PFSK-1 (cell line): ENCODE results near the gene ONECUT1.

ENCODE experiments used
- FOXP2 ChIP-seq: optimal IDR thresholded peaks from 2 replicates; pipeline ENCODE3; 2011; ENCODE audit warnings: borderline replicate concordance, control low read depth, inconsistent platforms; ENCODE audit not compliant: insufficient read depth; ENCODE audit errors: extremely low read length, extremely low read depth
- POLR2AphosphoS5 ChIP-seq: IDR thresholded peaks from 2 replicates; pipeline ENCODE4 v1.6.1; 2012; ENCODE audit warnings: low read depth, mild to moderate bottlenecking, control low read depth, low read length, moderate library complexity
- SIN3A ChIP-seq: IDR thresholded peaks from 2 replicates; pipeline ENCODE4 v1.6.1; 2012; ENCODE audit warnings: mild to moderate bottlenecking, low read length, moderate library complexity, borderline replicate concordance; ENCODE audit not compliant: insufficient read depth
- TAF1 ChIP-seq: IDR thresholded peaks from 2 replicates; pipeline ENCODE4 v1.6.1; 2012; ENCODE audit warnings: low read length, control low read depth, borderline replicate concordance; ENCODE audit not compliant: insufficient read depth
- TF ChIP-seq, protein P1 (sequence below), 2 experiments: IDR thresholded peaks; 2 replicates each; pipeline versions ENCODE4 v1.6.1 to v1.8.0; 2011 to 2012; ENCODE audit warnings: low read depth in 2 of 2, low read length in 2 of 2, control low read depth in 1 of 2, inconsistent platforms in 1 of 2, mild to moderate bottlenecking in 1 of 2, moderate library complexity in 1 of 2; ENCODE audit not compliant: insufficient read depth in 1 of 2

ONECUT1 gene

DNA sequence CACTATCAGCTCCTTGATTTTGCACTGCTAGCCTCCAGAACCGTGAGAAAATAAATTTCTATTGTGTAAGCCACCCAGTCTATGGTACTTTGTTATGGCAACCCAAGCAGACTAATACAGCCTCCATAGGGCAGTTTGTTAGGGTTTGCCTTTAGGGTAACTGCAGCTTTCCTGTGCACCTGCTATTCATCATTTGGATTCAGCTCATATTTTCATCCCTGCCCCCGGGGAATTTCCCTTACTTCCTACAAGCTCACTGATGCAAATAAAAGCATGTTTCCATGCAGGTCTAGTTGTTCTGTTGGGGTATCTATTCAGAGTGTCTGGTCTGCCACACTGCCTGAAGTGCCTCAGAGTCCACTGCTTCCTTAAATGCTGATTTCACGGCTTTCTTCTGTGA lies 62.3 kb downstream of the ONECUT1 start:
- TF ChIP-seq FOXP2: no peak
- TF ChIP-seq, protein P1, sequence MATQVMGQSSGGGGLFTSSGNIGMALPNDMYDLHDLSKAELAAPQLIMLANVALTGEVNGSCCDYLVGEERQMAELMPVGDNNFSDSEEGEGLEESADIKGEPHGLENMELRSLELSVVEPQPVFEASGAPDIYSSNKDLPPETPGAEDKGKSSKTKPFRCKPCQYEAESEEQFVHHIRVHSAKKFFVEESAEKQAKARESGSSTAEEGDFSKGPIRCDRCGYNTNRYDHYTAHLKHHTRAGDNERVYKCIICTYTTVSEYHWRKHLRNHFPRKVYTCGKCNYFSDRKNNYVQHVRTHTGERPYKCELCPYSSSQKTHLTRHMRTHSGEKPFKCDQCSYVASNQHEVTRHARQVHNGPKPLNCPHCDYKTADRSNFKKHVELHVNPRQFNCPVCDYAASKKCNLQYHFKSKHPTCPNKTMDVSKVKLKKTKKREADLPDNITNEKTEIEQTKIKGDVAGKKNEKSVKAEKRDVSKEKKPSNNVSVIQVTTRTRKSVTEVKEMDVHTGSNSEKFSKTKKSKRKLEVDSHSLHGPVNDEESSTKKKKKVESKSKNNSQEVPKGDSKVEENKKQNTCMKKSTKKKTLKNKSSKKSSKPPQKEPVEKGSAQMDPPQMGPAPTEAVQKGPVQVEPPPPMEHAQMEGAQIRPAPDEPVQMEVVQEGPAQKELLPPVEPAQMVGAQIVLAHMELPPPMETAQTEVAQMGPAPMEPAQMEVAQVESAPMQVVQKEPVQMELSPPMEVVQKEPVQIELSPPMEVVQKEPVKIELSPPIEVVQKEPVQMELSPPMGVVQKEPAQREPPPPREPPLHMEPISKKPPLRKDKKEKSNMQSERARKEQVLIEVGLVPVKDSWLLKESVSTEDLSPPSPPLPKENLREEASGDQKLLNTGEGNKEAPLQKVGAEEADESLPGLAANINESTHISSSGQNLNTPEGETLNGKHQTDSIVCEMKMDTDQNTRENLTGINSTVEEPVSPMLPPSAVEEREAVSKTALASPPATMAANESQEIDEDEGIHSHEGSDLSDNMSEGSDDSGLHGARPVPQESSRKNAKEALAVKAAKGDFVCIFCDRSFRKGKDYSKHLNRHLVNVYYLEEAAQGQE (IDR thresholded peaks at IDR 0.05; ENCODE audit: insufficient read depth in 1 of 2, low read depth in 2 of 2, low read length in 2 of 2): no peak
- TF ChIP-seq POLR2AphosphoS5: no peak

DNA sequence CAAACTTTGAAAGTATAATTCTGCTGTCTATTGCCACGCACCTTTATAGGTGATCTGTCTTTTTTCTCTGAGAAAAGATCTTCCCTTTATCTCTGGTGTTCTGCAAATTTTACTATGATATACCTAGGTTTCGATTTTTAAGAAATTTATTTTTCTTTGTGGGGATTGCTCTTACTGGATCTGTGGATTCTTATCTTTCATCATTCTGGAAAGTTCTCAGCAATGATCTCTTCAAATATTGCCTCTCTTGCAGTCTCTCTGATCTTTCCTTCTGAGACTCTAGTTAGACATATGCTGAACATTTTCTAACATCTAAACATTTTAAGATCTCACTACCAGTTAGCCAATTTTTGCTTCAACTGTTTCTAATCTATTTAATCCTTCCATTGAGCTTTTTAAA lies 63.9 kb downstream of the ONECUT1 start:
- TF ChIP-seq FOXP2 (no peak), SIN3A (no peak), TAF1 (no peak), POLR2AphosphoS5 (no peak)
- TF ChIP-seq, protein P1 (IDR thresholded peaks at IDR 0.05; ENCODE audit: insufficient read depth in 1 of 2, low read depth in 2 of 2, low read length in 2 of 2): no peak

DNA sequence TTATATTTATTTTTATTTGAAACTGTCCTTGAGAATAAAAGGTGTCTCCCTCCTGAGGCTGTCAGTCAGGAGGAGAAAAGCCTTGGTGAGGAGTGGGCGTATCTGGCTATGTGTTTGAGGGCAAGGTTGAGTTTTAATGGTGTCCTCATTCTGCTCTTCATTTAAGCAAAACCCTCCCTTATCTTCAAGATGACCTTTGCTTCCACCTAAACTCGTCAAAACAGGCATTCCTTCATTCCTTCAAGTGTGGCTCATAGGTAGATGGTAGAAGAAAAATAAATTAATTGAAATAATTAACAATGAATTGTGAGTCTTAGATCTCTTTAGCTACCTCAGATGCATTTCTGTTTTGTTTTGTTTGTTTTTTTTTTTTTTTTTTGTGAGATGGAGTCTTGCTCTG lies 71.6 kb downstream of the ONECUT1 start:
- TF ChIP-seq FOXP2 (no peak), SIN3A (no peak), POLR2AphosphoS5 (no peak), TAF1 (no peak)
- TF ChIP-seq, protein P1 (IDR thresholded peaks at IDR 0.05; ENCODE audit: insufficient read depth in 1 of 2, low read depth in 2 of 2, low read length in 2 of 2): no peak

DNA sequence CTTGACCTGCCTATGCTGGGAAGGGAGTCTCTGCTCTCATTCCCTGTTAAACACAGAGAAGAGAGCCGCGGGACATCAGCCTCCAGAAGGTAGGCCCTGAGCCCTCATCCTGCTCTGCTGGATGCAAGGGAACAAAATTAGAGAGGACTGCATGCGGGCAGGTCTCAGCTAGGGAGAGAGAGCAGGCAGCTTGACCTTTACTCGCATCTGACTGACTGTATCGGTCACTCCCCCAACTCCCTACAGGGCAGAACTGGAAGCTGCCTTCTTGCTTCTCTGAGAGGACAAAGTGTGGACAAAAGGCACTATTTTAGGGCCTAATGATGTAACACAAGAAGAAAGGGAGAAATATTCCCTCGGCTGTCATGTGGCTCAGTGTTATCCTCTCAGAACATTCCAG lies 72.2 kb downstream of the ONECUT1 start:
- TF ChIP-seq FOXP2 (no peak), POLR2AphosphoS5 (no peak), SIN3A (no peak), TAF1 (no peak)
- TF ChIP-seq, protein P1 (IDR thresholded peaks at IDR 0.05; ENCODE audit: insufficient read depth in 1 of 2, low read depth in 2 of 2, low read length in 2 of 2): no peak

DNA sequence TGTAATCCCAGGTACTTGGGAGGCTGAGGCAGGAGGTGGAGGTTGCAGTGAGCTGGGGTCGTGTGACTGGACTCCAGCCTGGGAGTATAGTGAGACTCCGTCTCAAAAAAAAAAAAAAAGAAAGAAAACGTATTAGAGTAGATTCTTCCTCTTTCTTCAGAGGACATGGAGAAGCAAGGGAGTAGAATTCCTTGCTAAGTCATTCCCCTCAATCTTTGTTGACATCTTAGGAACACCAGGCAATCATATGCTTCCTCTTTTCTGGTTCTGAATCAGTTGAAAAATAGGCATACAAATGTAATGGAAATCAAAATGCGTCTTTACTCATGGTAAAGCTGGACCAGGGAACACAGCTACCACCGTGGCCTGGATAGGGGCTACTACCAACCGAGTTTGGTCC lies 72.7 kb downstream of the ONECUT1 start:
- TF ChIP-seq POLR2AphosphoS5 (no peak), SIN3A (no peak), FOXP2 (no peak), TAF1 (no peak)
